Activated T-helper 2 cell treated with anti-CD3 and anti-CD28 coated beads, Interferon-gamma antibody, Interleukin-2, Interleukin-4, amounts not matched to agents 10 μg/mL and 5 μg/mL and 100 μg/mL, durations not matched to agents 14 hours and 24 hours and 36 hours (primary cell): ENCODE measurements around the gene FAM222B. TPM values are rescaled to one million over a fixed set of nuclear protein-coding genes. Genes with fewer than 3 reads are reported as not detected.
"Not testable (repeated sequence)": the region's sequence is repeated elsewhere in the genome, so short reads cannot be mapped to it uniquely, and the experiment has no call there.

Experiments
- DNase-seq: peaks from one replicate; pipeline ENCODE4 v3.0.0; 2021; ENCODE audit warnings: low spot score
- H3K27ac Mint-ChIP-seq: one replicate; pipeline ENCODE4 v1.8.0; 2021; ENCODE audit warnings: mixed read lengths
- H3K27me3 Mint-ChIP-seq: one replicate; pipeline ENCODE4 v1.8.0; 2021; ENCODE audit warnings: low read depth, mixed read lengths
- H3K36me3 Mint-ChIP-seq: one replicate; pipeline ENCODE4 v1.8.0; 2021; ENCODE audit warnings: low read depth, mixed read lengths
- H3K4me1 Mint-ChIP-seq: one replicate; pipeline ENCODE4 v1.8.0; 2021; ENCODE audit warnings: low read depth, mixed read lengths
- H3K4me3 Mint-ChIP-seq: one replicate; pipeline ENCODE4 v1.8.0; 2021; ENCODE audit warnings: low read depth, mild to moderate bottlenecking, moderate library complexity, mixed read lengths
- H3K9me3 Mint-ChIP-seq: one replicate; pipeline ENCODE4 v1.8.0; 2021; ENCODE audit warnings: mixed read lengths
- intact Hi-C: fragments of 100-400 bp; cut with micrococcal nuclease; formaldehyde crosslinking; loops from one replicate; pipeline ENCODE4 v1.15.1; 2023
- total RNA-seq: library from RNA; stranded (reverse); gene quantifications from 2 replicates; pipeline ENCODE4 v1.2.3, GENCODE V29; 2022

The FAM222B gene
- total RNA-seq, 1 donor from 2014 or later, result 19.6 TPM

GRCh38 chr17:28723159-28723835 lies 119.3 kb downstream of the FAM222B start:
- intact Hi-C loops, result loop anchor here (10.0 kb wide), 3 partner anchors 392 to 862 kb away; partner anchors contain the start of gene GIT1
- no peaks in the 10 kb centered on the region for H3K9me3 Mint-ChIP-seq

GRCh38 chr17:28722417-28723158 lies 120.0 kb downstream of the FAM222B start:
- DNase-seq, result no peak
- Mint-ChIP-seq H3K4me3 (peak overlapping the region; percentile 99), H3K36me3 (peaks cover 61% of the 10 kb centered on the region), H3K27me3 (peaks cover 10% of the 10 kb centered on the region), H3K4me1 (peaks cover 51% of the 10 kb centered on the region), H3K9me3 (no peaks in the 10 kb centered on the region), H3K27ac (no peak overlapping the region)
- intact Hi-C loops, result loop anchor here (10.0 kb wide), 3 partner anchors 392 to 862 kb away; partner anchors contain the start of gene GIT1

More at GRCh38 chr17:28723159-28723835, 119.3 kb downstream of the FAM222B start:
- H3K4me3 Mint-ChIP-seq, result peak overlapping the region; percentile 26
- peaks cover 61% of the 10 kb centered on the region for H3K36me3 Mint-ChIP-seq
- H3K4me1 Mint-ChIP-seq, result peaks cover 50% of the 10 kb centered on the region
- H3K27me3 Mint-ChIP-seq, result peaks cover 6% of the 10 kb centered on the region
- H3K27ac Mint-ChIP-seq, result peak overlapping the region; percentile 54
- no peak for DNase-seq

GRCh38 chr17:28720997-28721329 lies 121.6 kb downstream of the FAM222B start:
- Mint-ChIP-seq H3K36me3 (peaks cover 61% of the 10 kb centered on the region), H3K4me3 (peak overlapping the region; percentile 99), H3K27ac (peak overlapping the region; percentile 95), H3K4me1 (peaks cover 45% of the 10 kb centered on the region), H3K27me3 (peaks cover 12% of the 10 kb centered on the region)
- intact Hi-C loops, result loop anchor here (10.0 kb wide), 3 partner anchors 394 to 864 kb away; partner anchors contain the start of gene GIT1
- DNase-seq, H3K9me3 Mint-ChIP-seq: not testable (repeated sequence)

- H3K27me3 Mint-ChIP-seq, result peaks cover 12% of the 10 kb centered on the region
- H3K36me3 Mint-ChIP-seq, result peaks cover 57% of the 10 kb centered on the region
- H3K9me3 Mint-ChIP-seq, result no peaks in the 10 kb centered on the region
- intact Hi-C loops, result loop anchor here (10.0 kb wide), 3 partner anchors 394 to 864 kb away; partner anchors contain the start of gene GIT1
- peaks cover 42% of the 10 kb centered on the region for H3K4me1 Mint-ChIP-seq
- no peak for DNase-seq
- peak overlapping the region; percentile 95 for H3K27ac Mint-ChIP-seq
- H3K4me3 Mint-ChIP-seq, result peak overlapping the region; percentile 99
Observed at GRCh38 chr17:28720247-28720996, 122.2 kb downstream of the FAM222B start.

GRCh38 chr17:28719021-28719433 lies 123.6 kb downstream of the FAM222B start:
- H3K27me3 Mint-ChIP-seq, result peaks cover 15% of the 10 kb centered on the region
- H3K9me3 Mint-ChIP-seq, result no peaks in the 10 kb centered on the region
- DNase-seq, result no peak
- peak overlapping the region; percentile 95 for H3K27ac Mint-ChIP-seq
- intact Hi-C loops, result loop anchor here (1.0 to 5.0 kb wide), 4 partner anchors 9 to 233 kb away; partner anchors contain the start of genes BLTP2 and NEK8
- H3K4me1 Mint-ChIP-seq, result peaks cover 28% of the 10 kb centered on the region
- peak overlapping the region; percentile 99 for H3K4me3 Mint-ChIP-seq
- peaks cover 43% of the 10 kb centered on the region for H3K36me3 Mint-ChIP-seq

GRCh38 chr17:28718333-28719020 lies 124.1 kb downstream of the FAM222B start:
- intact Hi-C loops, result loop anchor here (1.0 to 5.0 kb wide), 4 partner anchors 10 to 234 kb away; partner anchors contain the start of genes BLTP2 and NEK8
- peak overlapping the region; percentile 83 for H3K4me3 Mint-ChIP-seq
- no peak for DNase-seq
- peaks cover 28% of the 10 kb centered on the region for H3K4me1 Mint-ChIP-seq
- H3K36me3 Mint-ChIP-seq, result peaks cover 38% of the 10 kb centered on the region
- H3K27me3 Mint-ChIP-seq, result peaks cover 15% of the 10 kb centered on the region
- H3K9me3 Mint-ChIP-seq, result no peaks in the 10 kb centered on the region
- peak overlapping the region; percentile 84 for H3K27ac Mint-ChIP-seq

GRCh38 chr17:28717578-28718332 lies 124.8 kb downstream of the FAM222B start, which contains the start of gene RAB34:
Gene RAB34 (minus strand): TSS chr17:28717868. CDS start chr17:28717266, 602 bp downstream.
- H3K27me3 Mint-ChIP-seq, result peaks cover 15% of the 10 kb centered on the region
- H3K9me3 Mint-ChIP-seq, result no peaks in the 10 kb centered on the region
- H3K27ac Mint-ChIP-seq, result peak within 1 kb of the TSS; percentile 84
- peak within 1 kb of the TSS; percentile 83 for H3K4me3 Mint-ChIP-seq
- intact Hi-C loops, result loop anchor here (2.0 to 5.0 kb wide), 2 partner anchors 35 to 73 kb away; partner anchors contain the start of gene BLTP2
- peaks cover 31% of the 10 kb centered on the region for H3K36me3 Mint-ChIP-seq
- DNase-seq, result no peak
- H3K4me1 Mint-ChIP-seq, result peaks cover 28% of the 10 kb centered on the region

GRCh38 chr17:28716740-28717577 lies 125.6 kb downstream of the FAM222B start:
- peaks cover 26% of the 10 kb centered on the region for H3K4me1 Mint-ChIP-seq
- intact Hi-C loops, result loop anchor here (5.0 kb wide), 1 partner anchor 35 kb away; no protein-coding TSS in a partner anchor

GRCh38 chr17:28715217-28715616 lies 127.4 kb downstream of the FAM222B start:
- H3K27me3 Mint-ChIP-seq, result peaks cover 15% of the 10 kb centered on the region
- no peak overlapping the region for H3K27ac Mint-ChIP-seq
- H3K4me3 Mint-ChIP-seq, result no peak overlapping the region
- peaks cover 19% of the 10 kb centered on the region for H3K4me1 Mint-ChIP-seq
- intact Hi-C loops, result loop anchor here (5.0 kb wide), 1 partner anchor 37 kb away; no protein-coding TSS in a partner anchor
- H3K9me3 Mint-ChIP-seq, result no peaks in the 10 kb centered on the region
- no peak for DNase-seq
- H3K36me3 Mint-ChIP-seq, result peaks cover 6% of the 10 kb centered on the region

More at GRCh38 chr17:28716740-28717577, 125.6 kb downstream of the FAM222B start:
- H3K27me3 Mint-ChIP-seq, result peaks cover 15% of the 10 kb centered on the region
- peaks cover 23% of the 10 kb centered on the region for H3K36me3 Mint-ChIP-seq
- DNase-seq, result no peak
- H3K9me3 Mint-ChIP-seq, result no peaks in the 10 kb centered on the region
- peak overlapping the region; percentile 52 for H3K4me3 Mint-ChIP-seq
- H3K27ac Mint-ChIP-seq, result no peak overlapping the region

GRCh38 chr17:28714281-28714680 lies 128.3 kb downstream of the FAM222B start:
- Mint-ChIP-seq H3K27ac (no peak overlapping the region), H3K4me3 (no peak overlapping the region)
- intact Hi-C loops, result loop anchor here (5.0 kb wide), 1 partner anchor 52 kb away; the partner anchor contains the start of genes SDF2 and SUPT6H

More at GRCh38 chr17:28714281-28714680, 128.3 kb downstream of the FAM222B start:
- peaks cover 17% of the 10 kb centered on the region for H3K4me1 Mint-ChIP-seq
- H3K9me3 Mint-ChIP-seq, result no peaks in the 10 kb centered on the region
- no peaks in the 10 kb centered on the region for H3K36me3 Mint-ChIP-seq
- DNase-seq, result no peak
- peaks cover 14% of the 10 kb centered on the region for H3K27me3 Mint-ChIP-seq
